ENCODE data around the gene ZNF789. TPM values are rescaled to one million over a fixed set of nuclear protein-coding genes. Genes with fewer than 3 reads are reported as not detected.

ZNF789 gene
- total and polyA plus RNA-seq, 2 of the 13 experiments (the other 11 are each of a cell fraction or from before 2014, with no cell fraction given): 19.8 to 25.1 TPM

- TF ChIP-seq ASH2L (IDR thresholded peaks at IDR 0.05; ENCODE audit: insufficient read length, low read depth, low read length) (peak; percentile 64), ARNT2 (CRISPR knock-in tag; IDR thresholded peaks at IDR 0.05; ENCODE audit: low read depth) (no peak; the same call in 1 of the 2 replicates), TFDP1 (CRISPR knock-in tag; IDR thresholded peaks at IDR 0.05; ENCODE audit: borderline replicate concordance) (peak; percentile 48; the same call in 1 of the 2 replicates), ZMYM4 (CRISPR knock-in tag; IDR thresholded peaks at IDR 0.05) (peak; percentile 76; the same call in 1 of the 2 replicates), PHF21A (CRISPR knock-in tag; IDR thresholded peaks at IDR 0.05) (peak; percentile 84), NCOA1 (CRISPR knock-in tag; IDR thresholded peaks at IDR 0.05) (no peak), ZSCAN9 (CRISPR knock-in tag; IDR thresholded peaks at IDR 0.05; ENCODE audit: borderline replicate concordance) (0 out of 2 replicates have a peak, but pooled peaks have one; percentile 34), ZNF460 (CRISPR knock-in tag; IDR thresholded peaks at IDR 0.05; ENCODE audit: borderline replicate concordance) (no peak), GTF3A (CRISPR knock-in tag; conservative IDR thresholded peaks at IDR 0.05) (no peak), NFIC (IDR thresholded peaks at IDR 0.05; ENCODE audit: low read length) (no peak), ZMAT3 (CRISPR knock-in tag; conservative IDR thresholded peaks at IDR 0.05) (no peak; the same call in 1 of the 2 replicates), IRF2 (CRISPR knock-in tag; IDR thresholded peaks at IDR 0.05) (peak; percentile 97), REPIN1 (CRISPR knock-in tag; IDR thresholded peaks at IDR 0.05; ENCODE audit: borderline replicate concordance, low read depth) (peak; percentile 87), MEIS2 (CRISPR knock-in tag; IDR thresholded peaks at IDR 0.05) (no peak; the same call in 1 of the 2 replicates), ZNF12 (CRISPR knock-in tag; IDR thresholded peaks at IDR 0.05) (peak; percentile 37; the same call in 1 of the 2 replicates), SP140L (CRISPR knock-in tag; IDR thresholded peaks at IDR 0.05; ENCODE audit: borderline replicate concordance) (0 out of 2 replicates have a peak, but pooled peaks have one; percentile 37), UBTF (CRISPR knock-in tag; IDR thresholded peaks at IDR 0.05) (peak; percentile 77), HCFC1 (IDR thresholded peaks at IDR 0.05; ENCODE audit: low read depth, low read length) (peak; percentile 68), ZSCAN31 (CRISPR knock-in tag; IDR thresholded peaks at IDR 0.05; ENCODE audit: low read depth) (0 out of 2 replicates have a peak, but pooled peaks have one; percentile 59), CEBPB (IDR thresholded peaks at IDR 0.05; ENCODE audit: borderline replicate concordance, low read depth, low read length) (peak; percentile 58; the same call in 1 of the 2 replicates), ZNF557 (CRISPR knock-in tag; IDR thresholded peaks at IDR 0.05) (0 out of 2 replicates have a peak, but pooled peaks have one; percentile 22), AFF4 (CRISPR knock-in tag; IDR thresholded peaks at IDR 0.05) (no peak)
These were observed 27.3 kb downstream of the ZNF789 start, which contains the start of gene ZNF394 (continued) for GRCh38 chr7:99499721-99500636.

Data from HepG2 (cell line).